HG03045 (cell line): ENCODE results near the gene LRRC4B.
A peak's percentile ranks its signal among the peaks of the same experiment; 100 is the strongest.
"Not testable (repeated sequence)": the region's sequence is repeated elsewhere in the genome, so short reads cannot be mapped to it uniquely, and the experiment has no call there.

Experiments
- ATAC-seq: cut with Tn5 transposase; IDR thresholded peaks from one replicate; pipeline ENCODE4 v1.9.1; 2021; ENCODE audit warnings: mild to moderate bottlenecking, moderate library complexity; ENCODE audit not compliant: unreplicated experiment

LRRC4B gene

GRCh38 chr19:50489461-50490011 is 78.7 kb downstream of the LRRC4B start:
- ATAC-seq = no peak

GRCh38 chr19:50488389-50489194 is 79.6 kb downstream of the LRRC4B start:
- ATAC-seq = no peak

GRCh38 chr19:50486823-50487515 is 81.3 kb downstream of the LRRC4B start:
- no peak for ATAC-seq

GRCh38 chr19:50485284-50485955 is 82.8 kb downstream of the LRRC4B start:
- no peak for ATAC-seq

GRCh38 chr19:50482916-50483315 is 85.3 kb downstream of the LRRC4B start:
- no peak for ATAC-seq

GRCh38 chr19:50482271-50482855 is 85.9 kb downstream of the LRRC4B start:
- ATAC-seq = no peak

- ATAC-seq = no peak
Observed at GRCh38 chr19:50481351-50482149, 86.7 kb downstream of the LRRC4B start.

- ATAC-seq = no peak
Observed at GRCh38 chr19:50480281-50481111, 87.7 kb downstream of the LRRC4B start.

GRCh38 chr19:50479761-50480251 is 88.4 kb downstream of the LRRC4B start:
- ATAC-seq = no peak

GRCh38 chr19:50478901-50479715 is 89.1 kb downstream of the LRRC4B start:
- ATAC-seq = no peak

GRCh38 chr19:50477751-50478515 is 90.3 kb downstream of the LRRC4B start:
- no peak for ATAC-seq

- ATAC-seq = no peak
Observed at GRCh38 chr19:50476907-50477238, 91.4 kb downstream of the LRRC4B start.

- peak; percentile 70 for ATAC-seq
Observed at GRCh38 chr19:50476224-50476906, 91.9 kb downstream of the LRRC4B start, which contains the start of the genes EMC10 and GARIN5A. TSS of gene EMC10 (plus strand) at chr19:50476507. CDS start at chr19:50476545, 38 bp downstream. TSS of gene GARIN5A (minus strand) at chr19:50476848. CDS start at chr19:50476388, 460 bp downstream.

GRCh38 chr19:50475736-50476223 is 92.5 kb downstream of the LRRC4B start:
- peak; percentile 24 for ATAC-seq

- ATAC-seq = no peak
Observed at GRCh38 chr19:50475101-50475568, 93.1 kb downstream of the LRRC4B start.

GRCh38 chr19:50473336-50473735 is 94.9 kb downstream of the LRRC4B start:
- not testable (repeated sequence) for ATAC-seq

- no peak for ATAC-seq
Observed at GRCh38 chr19:50468818-50469217, 99.4 kb downstream of the LRRC4B start.
